WTC11 (cell line): ENCODE data around the gene ZP4. TPM values are rescaled to one million over a fixed set of nuclear protein-coding genes. Genes with fewer than 3 reads are reported as not detected.

Source experiments
- ATAC-seq: fragments of 200-7000 bp; cut with Tn5 transposase; 2 replicates; pipeline ENCODE4 v1.10.0; 2021; ENCODE audit warnings: mild to moderate bottlenecking, moderate library complexity
- CTCF ChIA-PET: fragments of 300-600 bp; sonication (Branson Sonifier 250); formaldehyde crosslinking; loops from one replicate; lab custom pipeline; 2021; ENCODE audit warnings: antibody characterized with exemption; lab: Charles Lee
- POLR2A ChIA-PET: fragments of 350-600 bp; sonication (Branson Sonifier 250); formaldehyde crosslinking; loops from one replicate; lab custom pipeline; 2021; ENCODE audit warnings: antibody characterized with exemption; lab: Charles Lee
- DNase-seq: peaks from one replicate; pipeline ENCODE4 v3.0.0; 2021; ENCODE audit warnings: low spot score
- H3K27ac Mint-ChIP-seq: 2 replicates; pipeline ENCODE4 v1.8.0; 2021; ENCODE audit warnings: mixed read lengths
- H3K27me3 Mint-ChIP-seq: 2 replicates; pipeline ENCODE4 v1.8.0; 2021; ENCODE audit warnings: low read depth, mild to moderate bottlenecking, moderate library complexity, mixed read lengths
- H3K36me3 Mint-ChIP-seq: 2 replicates; pipeline ENCODE4 v1.8.0; 2021; ENCODE audit warnings: mixed read lengths
- H3K4me1 Mint-ChIP-seq: 2 replicates; pipeline ENCODE4 v1.8.0; 2022; ENCODE audit warnings: mixed read lengths
- H3K4me3 Mint-ChIP-seq: 2 replicates; pipeline ENCODE4 v1.8.0; 2021; ENCODE audit warnings: mild to moderate bottlenecking, moderate library complexity, mixed read lengths
- H3K9me3 Mint-ChIP-seq: 2 replicates; pipeline ENCODE4 v1.8.0; 2021; ENCODE audit warnings: mixed read lengths
- ETV6 ChIP-seq: sonication (generic); formaldehyde crosslinking; IDR thresholded peaks from 2 replicates; pipeline ENCODE4 v1.8.1; 2022; ENCODE audit warnings: mild to moderate bottlenecking, missing genetic modification reagents
- FOXK1 ChIP-seq: sonication (generic); formaldehyde crosslinking; IDR thresholded peaks from 2 replicates; pipeline ENCODE4 v1.8.0; 2022; ENCODE audit warnings: mild to moderate bottlenecking, moderate library complexity, missing genetic modification reagents
- GABPB1 ChIP-seq: sonication (generic); formaldehyde crosslinking; IDR thresholded peaks from 2 replicates; pipeline ENCODE4 v1.8.1; 2023; ENCODE audit warnings: mild to moderate bottlenecking, missing genetic modification reagents
- JAZF1 ChIP-seq: fragments of 250-450 bp; sonication (Bioruptor Pico); IDR thresholded peaks from 2 replicates; pipeline ENCODE4 v1.9.0; 2021; ENCODE audit warnings: moderate library complexity, mild to moderate bottlenecking, inconsistent platforms
- MYBL2 ChIP-seq: sonication (generic); formaldehyde crosslinking; IDR thresholded peaks from 2 replicates; pipeline ENCODE4 v1.8.1; 2023; ENCODE audit warnings: mild to moderate bottlenecking, moderate library complexity, missing genetic modification reagents
- NFE2L1 ChIP-seq: sonication (generic); formaldehyde crosslinking; IDR thresholded peaks from 2 replicates; pipeline ENCODE4 v1.8.1; 2023; ENCODE audit warnings: missing genetic modification reagents
- SP1 ChIP-seq: sonication (generic); formaldehyde crosslinking; conservative IDR thresholded peaks from 2 replicates; pipeline ENCODE4 v1.8.1; 2022; ENCODE audit warnings: missing genetic modification reagents
- TEAD4 ChIP-seq: sonication (generic); formaldehyde crosslinking; IDR thresholded peaks from 2 replicates; pipeline ENCODE4 v1.8.0; 2022; ENCODE audit warnings: mild to moderate bottlenecking, missing genetic modification reagents
- ZNF232 ChIP-seq: sonication (generic); formaldehyde crosslinking; IDR thresholded peaks from 2 replicates; pipeline ENCODE4 v1.8.0; 2022; ENCODE audit warnings: mild to moderate bottlenecking, missing genetic modification reagents
- ZNF423 ChIP-seq: fragments of 250-450 bp; sonication (Bioruptor Pico); IDR thresholded peaks from 2 replicates; pipeline ENCODE4 v2.1.2; 2022; ENCODE audit warnings: mild to moderate bottlenecking, moderate library complexity
- total RNA-seq: library from RNA; stranded (reverse); gene quantifications from 3 replicates; pipeline ENCODE4 v1.2.3, GENCODE V29; 2021
- TF ChIP-seq, protein P1 (sequence below): sonication (generic); formaldehyde crosslinking; conservative IDR thresholded peaks from 2 replicates; pipeline ENCODE4 v1.8.1; 2023; ENCODE audit warnings: mild to moderate bottlenecking, low read depth, missing genetic modification reagents, moderate library complexity
- TF ChIP-seq, protein P2 (sequence below): sonication (generic); formaldehyde crosslinking; conservative IDR thresholded peaks from 2 replicates; pipeline ENCODE4 v1.8.1; 2022; ENCODE audit warnings: mild to moderate bottlenecking, missing genetic modification reagents
- TF ChIP-seq, protein P3 (sequence below): sonication (generic); formaldehyde crosslinking; IDR thresholded peaks from 2 replicates; pipeline ENCODE4 v1.8.0; 2022; ENCODE audit warnings: mild to moderate bottlenecking, missing genetic modification reagents
- TF ChIP-seq, protein P4 (sequence below): sonication (generic); formaldehyde crosslinking; IDR thresholded peaks from 2 replicates; pipeline ENCODE4 v1.8.1; 2023; ENCODE audit warnings: mild to moderate bottlenecking, missing genetic modification reagents, moderate library complexity
- TF ChIP-seq, protein P5 (sequence below): fragments of 250-450 bp; sonication (Bioruptor Pico); IDR thresholded peaks from 2 replicates; pipeline ENCODE4 v1.9.0; 2021; ENCODE audit warnings: mild to moderate bottlenecking
- TF ChIP-seq, protein P6 (sequence below): sonication (generic); formaldehyde crosslinking; IDR thresholded peaks from 2 replicates; pipeline ENCODE4 v1.8.1; 2023; ENCODE audit warnings: mild to moderate bottlenecking, missing genetic modification reagents
- TF ChIP-seq, protein P7 (sequence below): sonication (generic); formaldehyde crosslinking; IDR thresholded peaks from 2 replicates; pipeline ENCODE4 v1.8.1; 2023; ENCODE audit warnings: mild to moderate bottlenecking, missing genetic modification reagents, moderate library complexity

The ZP4 gene
- total RNA-seq, 1 experiment from 2014 or later, result not detected

DNA sequence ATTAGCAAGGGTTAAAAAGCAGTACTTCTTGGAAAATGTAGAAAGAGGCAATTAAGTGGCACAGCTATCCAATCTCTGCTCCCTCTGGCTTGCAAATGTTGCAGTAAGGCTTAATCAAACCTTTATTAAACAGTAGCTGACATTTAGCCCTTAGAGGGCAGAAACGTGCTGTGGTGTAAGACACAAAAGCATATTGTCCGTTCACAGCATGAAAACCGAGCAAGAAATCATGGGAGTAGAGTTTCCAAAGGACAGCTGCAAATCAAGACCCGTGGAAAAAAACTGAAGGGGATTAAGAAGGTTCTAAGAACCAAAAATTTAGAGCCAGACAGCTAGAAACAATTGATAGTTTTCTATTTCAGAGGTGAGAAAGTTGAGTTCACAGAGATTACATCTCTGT lies 13.1 kb downstream of the ZP4 start:
- ATAC-seq (no peak), DNase-seq (no peak)
- no peaks in the 10 kb centered on the region for H3K27me3 Mint-ChIP-seq
- ChIA-PET POLR2A (no interaction called here), CTCF (interaction anchor here (0.9 to 1.2 kb wide), 3 partner anchors 13 to 61 kb away, joined by 3 to 4 read pairs (median 3); no protein-coding TSS in a partner anchor)
- H3K9me3 Mint-ChIP-seq, result no peaks in the 10 kb centered on the region; the same call in 1 of the 2 replicates
- no peak overlapping the region for H3K4me3 Mint-ChIP-seq
- no peaks in the 10 kb centered on the region for H3K36me3 Mint-ChIP-seq
- no peak overlapping the region for H3K27ac Mint-ChIP-seq
- H3K4me1 Mint-ChIP-seq, result peaks cover 15% of the 10 kb centered on the region
- TF ChIP-seq, protein P1, sequence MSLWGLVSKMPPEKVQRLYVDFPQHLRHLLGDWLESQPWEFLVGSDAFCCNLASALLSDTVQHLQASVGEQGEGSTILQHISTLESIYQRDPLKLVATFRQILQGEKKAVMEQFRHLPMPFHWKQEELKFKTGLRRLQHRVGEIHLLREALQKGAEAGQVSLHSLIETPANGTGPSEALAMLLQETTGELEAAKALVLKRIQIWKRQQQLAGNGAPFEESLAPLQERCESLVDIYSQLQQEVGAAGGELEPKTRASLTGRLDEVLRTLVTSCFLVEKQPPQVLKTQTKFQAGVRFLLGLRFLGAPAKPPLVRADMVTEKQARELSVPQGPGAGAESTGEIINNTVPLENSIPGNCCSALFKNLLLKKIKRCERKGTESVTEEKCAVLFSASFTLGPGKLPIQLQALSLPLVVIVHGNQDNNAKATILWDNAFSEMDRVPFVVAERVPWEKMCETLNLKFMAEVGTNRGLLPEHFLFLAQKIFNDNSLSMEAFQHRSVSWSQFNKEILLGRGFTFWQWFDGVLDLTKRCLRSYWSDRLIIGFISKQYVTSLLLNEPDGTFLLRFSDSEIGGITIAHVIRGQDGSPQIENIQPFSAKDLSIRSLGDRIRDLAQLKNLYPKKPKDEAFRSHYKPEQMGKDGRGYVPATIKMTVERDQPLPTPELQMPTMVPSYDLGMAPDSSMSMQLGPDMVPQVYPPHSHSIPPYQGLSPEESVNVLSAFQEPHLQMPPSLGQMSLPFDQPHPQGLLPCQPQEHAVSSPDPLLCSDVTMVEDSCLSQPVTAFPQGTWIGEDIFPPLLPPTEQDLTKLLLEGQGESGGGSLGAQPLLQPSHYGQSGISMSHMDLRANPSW (CRISPR knock-in tag), result no peak

DNA sequence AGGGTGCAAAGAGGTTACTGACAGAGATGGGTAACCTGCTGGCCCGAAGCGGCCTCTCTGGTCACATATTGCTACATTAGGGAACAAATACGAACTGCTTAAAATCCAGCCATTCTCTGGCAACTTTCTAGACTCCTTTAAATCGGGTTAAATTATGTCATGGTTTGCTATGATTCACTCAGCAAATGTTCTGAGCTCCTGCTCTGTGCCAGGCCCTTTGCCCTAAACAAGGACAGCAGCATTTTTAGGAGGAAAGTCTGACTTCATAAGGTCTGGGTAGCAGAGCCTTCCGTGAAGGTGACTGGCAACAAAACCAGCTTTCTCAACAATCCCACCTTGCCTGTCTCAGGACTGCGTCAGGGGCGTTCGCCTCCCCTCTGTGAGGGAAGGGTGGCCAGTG lies 15.4 kb downstream of the ZP4 start:
- no peak for ATAC-seq
- Mint-ChIP-seq H3K9me3 (peaks cover 9% of the 10 kb centered on the region), H3K27ac (no peak overlapping the region), H3K4me3 (no peak overlapping the region), H3K4me1 (peaks cover 21% of the 10 kb centered on the region), H3K36me3 (no peaks in the 10 kb centered on the region), H3K27me3 (no peaks in the 10 kb centered on the region)
- no peak for DNase-seq
- ChIA-PET CTCF (interaction anchor here (3.9 kb wide), 1 partner anchor 11 kb away, joined by 31 read pairs; no protein-coding TSS in a partner anchor), POLR2A (no interaction called here)
- TF ChIP-seq ZNF232, result no peak
- no peak for TF ChIP-seq NFE2L1 (CRISPR knock-in tag)
- TF ChIP-seq GABPB1 (CRISPR knock-in tag), result no peak
- TF ChIP-seq, protein P2, sequence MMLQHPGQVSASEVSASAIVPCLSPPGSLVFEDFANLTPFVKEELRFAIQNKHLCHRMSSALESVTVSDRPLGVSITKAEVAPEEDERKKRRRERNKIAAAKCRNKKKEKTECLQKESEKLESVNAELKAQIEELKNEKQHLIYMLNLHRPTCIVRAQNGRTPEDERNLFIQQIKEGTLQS (CRISPR knock-in tag), result no peak
- TF ChIP-seq, protein P3, sequence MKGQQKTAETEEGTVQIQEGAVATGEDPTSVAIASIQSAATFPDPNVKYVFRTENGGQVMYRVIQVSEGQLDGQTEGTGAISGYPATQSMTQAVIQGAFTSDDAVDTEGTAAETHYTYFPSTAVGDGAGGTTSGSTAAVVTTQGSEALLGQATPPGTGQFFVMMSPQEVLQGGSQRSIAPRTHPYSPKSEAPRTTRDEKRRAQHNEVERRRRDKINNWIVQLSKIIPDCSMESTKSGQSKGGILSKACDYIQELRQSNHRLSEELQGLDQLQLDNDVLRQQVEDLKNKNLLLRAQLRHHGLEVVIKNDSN, result no peak
- TF ChIP-seq, protein P4, sequence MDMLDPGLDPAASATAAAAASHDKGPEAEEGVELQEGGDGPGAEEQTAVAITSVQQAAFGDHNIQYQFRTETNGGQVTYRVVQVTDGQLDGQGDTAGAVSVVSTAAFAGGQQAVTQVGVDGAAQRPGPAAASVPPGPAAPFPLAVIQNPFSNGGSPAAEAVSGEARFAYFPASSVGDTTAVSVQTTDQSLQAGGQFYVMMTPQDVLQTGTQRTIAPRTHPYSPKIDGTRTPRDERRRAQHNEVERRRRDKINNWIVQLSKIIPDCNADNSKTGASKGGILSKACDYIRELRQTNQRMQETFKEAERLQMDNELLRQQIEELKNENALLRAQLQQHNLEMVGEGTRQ (CRISPR knock-in tag), result no peak
- TF ChIP-seq, protein P5, sequence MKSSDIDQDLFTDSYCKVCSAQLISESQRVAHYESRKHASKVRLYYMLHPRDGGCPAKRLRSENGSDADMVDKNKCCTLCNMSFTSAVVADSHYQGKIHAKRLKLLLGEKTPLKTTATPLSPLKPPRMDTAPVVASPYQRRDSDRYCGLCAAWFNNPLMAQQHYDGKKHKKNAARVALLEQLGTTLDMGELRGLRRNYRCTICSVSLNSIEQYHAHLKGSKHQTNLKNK (CRISPR knock-in tag), result no peak
- TF ChIP-seq, protein P6, sequence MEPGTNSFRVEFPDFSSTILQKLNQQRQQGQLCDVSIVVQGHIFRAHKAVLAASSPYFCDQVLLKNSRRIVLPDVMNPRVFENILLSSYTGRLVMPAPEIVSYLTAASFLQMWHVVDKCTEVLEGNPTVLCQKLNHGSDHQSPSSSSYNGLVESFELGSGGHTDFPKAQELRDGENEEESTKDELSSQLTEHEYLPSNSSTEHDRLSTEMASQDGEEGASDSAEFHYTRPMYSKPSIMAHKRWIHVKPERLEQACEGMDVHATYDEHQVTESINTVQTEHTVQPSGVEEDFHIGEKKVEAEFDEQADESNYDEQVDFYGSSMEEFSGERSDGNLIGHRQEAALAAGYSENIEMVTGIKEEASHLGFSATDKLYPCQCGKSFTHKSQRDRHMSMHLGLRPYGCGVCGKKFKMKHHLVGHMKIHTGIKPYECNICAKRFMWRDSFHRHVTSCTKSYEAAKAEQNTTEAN, result no peak
- no peak for TF ChIP-seq JAZF1 (CRISPR knock-in tag)
- no peak for TF ChIP-seq SP1 (CRISPR knock-in tag)
- TF ChIP-seq TEAD4 (CRISPR knock-in tag), result no peak
- TF ChIP-seq FOXK1 (CRISPR knock-in tag), result no peak
- TF ChIP-seq MYBL2 (CRISPR knock-in tag), result no peak
- TF ChIP-seq, protein P7, sequence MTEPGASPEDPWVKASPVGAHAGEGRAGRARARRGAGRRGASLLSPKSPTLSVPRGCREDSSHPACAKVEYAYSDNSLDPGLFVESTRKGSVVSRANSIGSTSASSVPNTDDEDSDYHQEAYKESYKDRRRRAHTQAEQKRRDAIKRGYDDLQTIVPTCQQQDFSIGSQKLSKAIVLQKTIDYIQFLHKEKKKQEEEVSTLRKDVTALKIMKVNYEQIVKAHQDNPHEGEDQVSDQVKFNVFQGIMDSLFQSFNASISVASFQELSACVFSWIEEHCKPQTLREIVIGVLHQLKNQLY (CRISPR knock-in tag), result no peak
- no peak for TF ChIP-seq ETV6 (CRISPR knock-in tag)
- TF ChIP-seq ZNF423 (CRISPR knock-in tag), result no peak
